Measurements from ENCODE around the gene SH3BP5L. TPM values are rescaled to one million over a fixed set of nuclear protein-coding genes. Genes with fewer than 3 reads are reported as not detected.

Gene SH3BP5L
- total and polyA plus RNA-seq, 2 of the 13 experiments (the other 11 are each of a cell fraction or from before 2014, with no cell fraction given) = 10.3 to 14.9 TPM

DNA sequence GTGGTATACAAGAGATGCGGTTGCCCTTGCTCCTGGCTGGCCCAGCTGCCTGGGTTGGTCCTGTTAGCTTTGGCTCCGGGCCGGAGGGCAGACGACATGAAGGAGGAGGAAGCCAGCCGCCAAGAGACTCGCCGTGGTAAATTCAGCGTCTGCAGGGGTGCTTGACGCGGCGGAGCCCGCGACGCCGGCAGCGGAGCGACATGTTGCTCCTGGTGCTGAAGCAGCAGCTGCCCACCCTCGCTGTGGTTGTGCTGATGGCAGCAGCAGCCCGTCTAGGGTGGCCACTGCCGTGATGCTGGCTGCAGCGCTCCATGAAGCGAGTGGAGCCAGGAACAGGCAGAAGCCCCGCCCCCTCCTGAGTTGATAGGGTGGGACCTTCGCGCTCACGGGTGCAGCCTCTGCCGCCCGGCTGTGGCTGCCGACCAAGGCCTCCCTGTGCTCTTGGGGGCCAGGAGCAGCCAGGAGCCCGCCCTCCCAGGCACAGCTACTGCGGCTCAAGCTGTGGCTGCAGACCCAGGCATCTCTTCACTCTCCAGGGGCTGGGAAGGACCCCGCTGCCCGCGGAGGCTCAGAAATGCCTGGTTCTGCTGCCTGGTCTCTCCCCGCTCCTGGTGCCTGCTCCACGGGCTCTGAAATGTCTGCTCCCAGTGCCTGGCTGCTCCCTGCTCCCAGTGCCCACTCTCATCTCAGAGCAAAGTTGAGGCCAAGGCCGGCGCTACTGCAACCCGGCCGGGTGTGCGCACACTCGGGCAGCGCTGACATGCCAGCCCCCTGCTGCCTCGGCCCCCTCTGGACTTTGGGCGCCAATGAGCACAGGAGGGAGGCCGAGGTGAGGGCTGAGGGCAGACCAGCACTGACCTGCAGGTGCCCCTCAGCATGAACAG, 37.5 kb upstream of the SH3BP5L start (continued):
- TF ChIP-seq, protein P1, sequence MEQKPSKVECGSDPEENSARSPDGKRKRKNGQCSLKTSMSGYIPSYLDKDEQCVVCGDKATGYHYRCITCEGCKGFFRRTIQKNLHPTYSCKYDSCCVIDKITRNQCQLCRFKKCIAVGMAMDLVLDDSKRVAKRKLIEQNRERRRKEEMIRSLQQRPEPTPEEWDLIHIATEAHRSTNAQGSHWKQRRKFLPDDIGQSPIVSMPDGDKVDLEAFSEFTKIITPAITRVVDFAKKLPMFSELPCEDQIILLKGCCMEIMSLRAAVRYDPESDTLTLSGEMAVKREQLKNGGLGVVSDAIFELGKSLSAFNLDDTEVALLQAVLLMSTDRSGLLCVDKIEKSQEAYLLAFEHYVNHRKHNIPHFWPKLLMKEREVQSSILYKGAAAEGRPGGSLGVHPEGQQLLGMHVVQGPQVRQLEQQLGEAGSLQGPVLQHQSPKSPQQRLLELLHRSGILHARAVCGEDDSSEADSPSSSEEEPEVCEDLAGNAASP (CRISPR knock-in tag; IDR thresholded peaks at IDR 0.05; ENCODE audit: borderline replicate concordance) = no peak
- TF ChIP-seq RFXAP (CRISPR knock-in tag; IDR thresholded peaks at IDR 0.05; ENCODE audit: borderline replicate concordance) (no peak; the same call in 1 of the 2 replicates), ZNF674 (CRISPR knock-in tag; IDR thresholded peaks at IDR 0.05; ENCODE audit: low read depth) (no peak), ZNF234 (CRISPR knock-in tag; conservative IDR thresholded peaks at IDR 0.05) (no peak), SOX5 (CRISPR knock-in tag; IDR thresholded peaks at IDR 0.05; ENCODE audit: borderline replicate concordance) (no peak), ZNF724P (CRISPR knock-in tag; IDR thresholded peaks at IDR 0.05; ENCODE audit: borderline replicate concordance) (no peak; the same call in 1 of the 2 replicates), HOXA7 (CRISPR knock-in tag; IDR thresholded peaks at IDR 0.05) (no peak), ERF (CRISPR knock-in tag; IDR thresholded peaks at IDR 0.05) (no peak; the same call in 1 of the 2 replicates), ZNF792 (CRISPR knock-in tag; IDR thresholded peaks at IDR 0.05) (no peak), DNMT3B (CRISPR knock-in tag; conservative IDR thresholded peaks at IDR 0.05) (no peak), IKZF4 (CRISPR knock-in tag; IDR thresholded peaks at IDR 0.05; ENCODE audit: borderline replicate concordance, low read depth, not compliant biosample characterization) (peak; percentile 22), ZNF816 (CRISPR knock-in tag; IDR thresholded peaks at IDR 0.05; ENCODE audit: borderline replicate concordance) (no peak; the same call in 1 of the 2 replicates)
- TF ChIP-seq, protein P2, sequence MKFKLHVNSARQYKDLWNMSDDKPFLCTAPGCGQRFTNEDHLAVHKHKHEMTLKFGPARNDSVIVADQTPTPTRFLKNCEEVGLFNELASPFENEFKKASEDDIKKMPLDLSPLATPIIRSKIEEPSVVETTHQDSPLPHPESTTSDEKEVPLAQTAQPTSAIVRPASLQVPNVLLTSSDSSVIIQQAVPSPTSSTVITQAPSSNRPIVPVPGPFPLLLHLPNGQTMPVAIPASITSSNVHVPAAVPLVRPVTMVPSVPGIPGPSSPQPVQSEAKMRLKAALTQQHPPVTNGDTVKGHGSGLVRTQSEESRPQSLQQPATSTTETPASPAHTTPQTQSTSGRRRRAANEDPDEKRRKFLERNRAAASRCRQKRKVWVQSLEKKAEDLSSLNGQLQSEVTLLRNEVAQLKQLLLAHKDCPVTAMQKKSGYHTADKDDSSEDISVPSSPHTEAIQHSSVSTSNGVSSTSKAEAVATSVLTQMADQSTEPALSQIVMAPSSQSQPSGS (CRISPR knock-in tag; IDR thresholded peaks at IDR 0.05) = no peak
- TF ChIP-seq, protein P3, sequence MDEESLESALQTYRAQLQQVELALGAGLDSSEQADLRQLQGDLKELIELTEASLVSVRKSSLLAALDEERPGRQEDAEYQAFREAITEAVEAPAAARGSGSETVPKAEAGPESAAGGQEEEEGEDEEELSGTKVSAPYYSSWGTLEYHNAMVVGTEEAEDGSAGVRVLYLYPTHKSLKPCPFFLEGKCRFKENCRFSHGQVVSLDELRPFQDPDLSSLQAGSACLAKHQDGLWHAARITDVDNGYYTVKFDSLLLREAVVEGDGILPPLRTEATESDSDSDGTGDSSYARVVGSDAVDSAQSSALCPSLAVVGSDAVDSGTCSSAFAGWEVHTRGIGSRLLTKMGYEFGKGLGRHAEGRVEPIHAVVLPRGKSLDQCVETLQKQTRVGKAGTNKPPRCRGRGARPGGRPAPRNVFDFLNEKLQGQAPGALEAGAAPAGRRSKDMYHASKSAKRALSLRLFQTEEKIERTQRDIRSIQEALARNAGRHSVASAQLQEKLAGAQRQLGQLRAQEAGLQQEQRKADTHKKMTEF (CRISPR knock-in tag; IDR thresholded peaks at IDR 0.05) = peak; percentile 79
- TF ChIP-seq, protein P4, sequence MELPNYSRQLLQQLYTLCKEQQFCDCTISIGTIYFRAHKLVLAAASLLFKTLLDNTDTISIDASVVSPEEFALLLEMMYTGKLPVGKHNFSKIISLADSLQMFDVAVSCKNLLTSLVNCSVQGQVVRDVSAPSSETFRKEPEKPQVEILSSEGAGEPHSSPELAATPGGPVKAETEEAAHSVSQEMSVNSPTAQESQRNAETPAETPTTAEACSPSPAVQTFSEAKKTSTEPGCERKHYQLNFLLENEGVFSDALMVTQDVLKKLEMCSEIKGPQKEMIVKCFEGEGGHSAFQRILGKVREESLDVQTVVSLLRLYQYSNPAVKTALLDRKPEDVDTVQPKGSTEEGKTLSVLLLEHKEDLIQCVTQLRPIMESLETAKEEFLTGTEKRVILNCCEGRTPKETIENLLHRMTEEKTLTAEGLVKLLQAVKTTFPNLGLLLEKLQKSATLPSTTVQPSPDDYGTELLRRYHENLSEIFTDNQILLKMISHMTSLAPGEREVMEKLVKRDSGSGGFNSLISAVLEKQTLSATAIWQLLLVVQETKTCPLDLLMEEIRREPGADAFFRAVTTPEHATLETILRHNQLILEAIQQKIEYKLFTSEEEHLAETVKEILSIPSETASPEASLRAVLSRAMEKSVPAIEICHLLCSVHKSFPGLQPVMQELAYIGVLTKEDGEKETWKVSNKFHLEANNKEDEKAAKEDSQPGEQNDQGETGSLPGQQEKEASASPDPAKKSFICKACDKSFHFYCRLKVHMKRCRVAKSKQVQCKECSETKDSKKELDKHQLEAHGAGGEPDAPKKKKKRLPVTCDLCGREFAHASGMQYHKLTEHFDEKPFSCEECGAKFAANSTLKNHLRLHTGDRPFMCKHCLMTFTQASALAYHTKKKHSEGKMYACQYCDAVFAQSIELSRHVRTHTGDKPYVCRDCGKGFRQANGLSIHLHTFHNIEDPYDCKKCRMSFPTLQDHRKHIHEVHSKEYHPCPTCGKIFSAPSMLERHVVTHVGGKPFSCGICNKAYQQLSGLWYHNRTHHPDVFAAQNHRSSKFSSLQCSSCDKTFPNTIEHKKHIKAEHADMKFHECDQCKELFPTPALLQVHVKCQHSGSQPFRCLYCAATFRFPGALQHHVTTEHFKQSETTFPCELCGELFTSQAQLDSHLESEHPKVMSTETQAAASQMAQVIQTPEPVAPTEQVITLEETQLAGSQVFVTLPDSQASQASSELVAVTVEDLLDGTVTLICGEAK (IDR thresholded peaks at IDR 0.05) = no peak
- TF ChIP-seq, protein P4 (CRISPR knock-in tag; IDR thresholded peaks at IDR 0.05) = peak; percentile 52; the same call in 1 of the 2 replicates
